ENCODE measurements around the gene DYSF.

DYSF gene

GRCh38 chr2:71666094-71666474, 212.7 kb downstream of the DYSF start:
- Histone ChIP-seq H3K27ac (ENCODE audit: low read depth, low read length) (no peak overlapping the region), H3K4me1 (ENCODE audit: control insufficient read depth, low read length) (no peaks in the 10 kb centered on the region), H3K9me2 (replicated peaks; ENCODE audit: control insufficient read depth, low read length) (no peaks in the 10 kb centered on the region), H3K9me3 (ENCODE audit: control insufficient read depth, insufficient read depth, low read length) (no peaks in the 10 kb centered on the region), H3K36me3 (ENCODE audit: control insufficient read depth, low read length) (no peaks in the 10 kb centered on the region), H3K4me3 (ENCODE audit: low read length) (no peak overlapping the region), H3K79me2 (ENCODE audit: control insufficient read depth, low read length) (no peaks in the 10 kb centered on the region), H3K27me3 (ENCODE audit: control insufficient read depth, low read length) (no peaks in the 10 kb centered on the region), H3K4me2 (ENCODE audit: low read length) (no peak overlapping the region), H4K20me1 (ENCODE audit: control insufficient read depth, insufficient read depth, low read depth, low read length) (no peaks in the 10 kb centered on the region), H3F3A (ENCODE audit: control insufficient read depth, insufficient read depth) (no peaks in the 10 kb centered on the region)
- TF ChIP-seq EZH2phosphoT487 (IDR thresholded peaks at IDR 0.05; ENCODE audit: borderline replicate concordance, low read length) (no peak), CTCF (IDR thresholded peaks at IDR 0.05; ENCODE audit: low read depth, low read length, poor library complexity, severe bottlenecking) (no peak)

GRCh38 chr2:71667256-71668182, 214.2 kb downstream of the DYSF start:
- Histone ChIP-seq H3K27ac (ENCODE audit: low read depth, low read length) (no peak overlapping the region), H3K79me2 (ENCODE audit: control insufficient read depth, low read length) (no peaks in the 10 kb centered on the region), H3K9me3 (ENCODE audit: control insufficient read depth, insufficient read depth, low read length) (no peaks in the 10 kb centered on the region), H3K4me1 (ENCODE audit: control insufficient read depth, low read length) (no peaks in the 10 kb centered on the region), H3K4me3 (ENCODE audit: low read length) (no peak overlapping the region), H3K9me2 (replicated peaks; ENCODE audit: control insufficient read depth, low read length) (no peaks in the 10 kb centered on the region), H3K4me2 (ENCODE audit: low read length) (no peak overlapping the region), H3K27me3 (ENCODE audit: control insufficient read depth, low read length) (no peaks in the 10 kb centered on the region), H3K36me3 (ENCODE audit: control insufficient read depth, low read length) (no peaks in the 10 kb centered on the region), H3F3A (ENCODE audit: control insufficient read depth, insufficient read depth) (no peaks in the 10 kb centered on the region), H4K20me1 (ENCODE audit: control insufficient read depth, insufficient read depth, low read depth, low read length) (no peaks in the 10 kb centered on the region)
- TF ChIP-seq EZH2phosphoT487 (IDR thresholded peaks at IDR 0.05; ENCODE audit: borderline replicate concordance, low read length) (no peak), CTCF (IDR thresholded peaks at IDR 0.05; ENCODE audit: low read depth, low read length, poor library complexity, severe bottlenecking) (no peak)

GRCh38 chr2:71668326-71669057, 215.1 kb downstream of the DYSF start:
- TF ChIP-seq EZH2phosphoT487 (IDR thresholded peaks at IDR 0.05; ENCODE audit: borderline replicate concordance, low read length) (no peak), CTCF (IDR thresholded peaks at IDR 0.05; ENCODE audit: low read depth, low read length, poor library complexity, severe bottlenecking) (no peak)
- no peaks in the 10 kb centered on the region for H3K36me3 ChIP-seq (ENCODE audit: control insufficient read depth, low read length)
- H3K4me2 ChIP-seq (ENCODE audit: low read length): no peak overlapping the region
- H3K27me3 ChIP-seq (ENCODE audit: control insufficient read depth, low read length): no peaks in the 10 kb centered on the region
- H3K27ac ChIP-seq (ENCODE audit: low read depth, low read length): no peak overlapping the region
- no peak overlapping the region for H3K4me3 ChIP-seq (ENCODE audit: low read length)
- no peaks in the 10 kb centered on the region for H3K9me3 ChIP-seq (ENCODE audit: control insufficient read depth, insufficient read depth, low read length)
- H3K4me1 ChIP-seq (ENCODE audit: control insufficient read depth, low read length): no peaks in the 10 kb centered on the region
- no peaks in the 10 kb centered on the region for H3F3A ChIP-seq (ENCODE audit: control insufficient read depth, insufficient read depth)
- no peaks in the 10 kb centered on the region for H4K20me1 ChIP-seq (ENCODE audit: control insufficient read depth, insufficient read depth, low read depth, low read length)
- H3K79me2 ChIP-seq (ENCODE audit: control insufficient read depth, low read length): no peaks in the 10 kb centered on the region
- no peaks in the 10 kb centered on the region for H3K9me2 ChIP-seq (replicated peaks; ENCODE audit: control insufficient read depth, low read length)
